Right renal pelvis (tissue), 4 donors: ENCODE results near the gene CCDC186. TPM values are rescaled to one million over a fixed set of nuclear protein-coding genes. Genes with fewer than 3 reads are reported as not detected.

Experiments used
- DNase-seq, 4 donors: peaks; one replicate each; pipeline ENCODE4 v3.0.0-alpha.2; 2013; ENCODE audit warnings: low read depth in 4 of 4, low spot score in 3 of 4, missing footprints in 1 of 4
- polyA plus RNA-seq, 4 donors: library from polyadenylated mRNA; unstranded; fragments of 120-200 nt; gene quantifications; one replicate each; pipeline ENCODE4 v1.2.1, GENCODE V29; 2013; ENCODE audit not compliant: insufficient read length in 4 of 4

Gene CCDC186
- polyA plus RNA-seq, 4 donors = 21.3 to 28.1 (median 23.9) TPM

DNA sequence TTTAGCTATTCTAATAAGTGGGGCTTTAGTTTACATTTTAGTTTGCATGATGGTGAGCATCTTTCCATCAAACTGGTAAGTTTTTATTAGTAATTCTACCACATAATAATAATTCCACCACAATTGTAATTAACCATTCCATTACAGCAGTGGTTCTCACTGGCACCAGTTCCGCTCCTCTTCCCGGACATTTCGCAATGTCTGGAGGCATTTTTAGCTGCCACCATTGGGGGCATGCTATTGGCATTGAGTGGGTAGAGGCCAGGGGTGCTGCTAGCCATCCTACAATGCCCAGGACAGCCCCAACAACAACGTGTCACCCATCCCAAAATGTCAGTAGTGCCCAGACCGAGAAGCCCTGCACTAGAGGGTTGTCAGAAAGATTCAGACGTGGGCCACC is 98.9 kb downstream of the CCDC186 start:
- DNase-seq = no peak

- DNase-seq = no peak
Measured at GRCh38 chr10:114073395-114074186, 100.4 kb downstream of the CCDC186 start.

GRCh38 chr10:114071178-114071577 is 102.8 kb downstream of the CCDC186 start:
- no peak for DNase-seq

Other genes starting within 250 kb of the CCDC186 start
- gene ADRB1, start 130.3 kb downstream of the CCDC186 start, polyA plus RNA-seq = under 1 TPM; 0.06 to 0.09 (median 0.07) TPM
- gene TDRD1, start 5.2 kb upstream of the CCDC186 start, polyA plus RNA-seq = under 1 TPM in 1 of 4 donors, not detected in 3; 0.04 TPM
- gene VWA2, start 65.1 kb upstream of the CCDC186 start, polyA plus RNA-seq = 1 to 10 TPM; 1.9 to 2.4 (median 1.9) TPM
- 10 to 100 TPM; 41.6 to 56.2 (median 45.3) TPM for gene AFAP1L2, start 230.3 kb upstream of the CCDC186 start, polyA plus RNA-seq